HepG2 (cell line): ENCODE measurements around the gene ARL5A. TPM values are rescaled to one million over a fixed set of nuclear protein-coding genes. Genes with fewer than 3 reads are reported as not detected.

Source experiments
- ATM ChIP-seq: fragments of 450-650 bp; IDR thresholded peaks from 2 replicates; pipeline ENCODE4 v1.7.1; 2017; ENCODE audit warnings: mild to moderate bottlenecking, borderline replicate concordance
- CHD4 ChIP-seq: fragments of 200-600 bp; sonication (generic); IDR thresholded peaks from 2 replicates; pipeline ENCODE4 v1.7.0; 2017; ENCODE audit warnings: mild to moderate bottlenecking, low read length, borderline replicate concordance
- DBP ChIP-seq: sonication (generic); formaldehyde crosslinking; IDR thresholded peaks from 2 replicates; pipeline ENCODE4 v1.4.0; 2020; ENCODE audit warnings: missing genetic modification reagents; ENCODE audit errors: not compliant biosample characterization
- DNMT3B ChIP-seq: conservative IDR thresholded peaks from 2 replicates; pipeline ENCODE4 v1.6.1; 2016; ENCODE audit warnings: missing biosample characterization, control low read depth
- HDAC2 ChIP-seq: sonication (generic); formaldehyde crosslinking; IDR thresholded peaks from 2 replicates; pipeline ENCODE4 v1.4.0; 2020; ENCODE audit warnings: missing genetic modification reagents
- PCBP1 ChIP-seq: fragments of 200-400 bp; formaldehyde crosslinking; IDR thresholded peaks from 2 replicates; pipeline ENCODE4 v1.6.1; 2017; ENCODE audit warnings: mild to moderate bottlenecking, low read depth, low read length, borderline replicate concordance
- RCOR2 ChIP-seq: IDR thresholded peaks from 2 replicates; pipeline ENCODE4 v1.6.1; 2016; ENCODE audit warnings: missing biosample characterization, missing genetic modification reagents
- SALL1 ChIP-seq: sonication (generic); formaldehyde crosslinking; IDR thresholded peaks from 2 replicates; pipeline ENCODE4 v1.8.0; 2022; ENCODE audit warnings: mild to moderate bottlenecking, missing genetic modification reagents
- SATB2 ChIP-seq: sonication (generic); formaldehyde crosslinking; IDR thresholded peaks from 2 replicates; pipeline ENCODE4 v1.5.0; 2020; ENCODE audit warnings: missing genetic modification reagents
- SKIL ChIP-seq: sonication (generic); formaldehyde crosslinking; IDR thresholded peaks from 2 replicates; pipeline ENCODE4 v1.8.0; 2022; ENCODE audit warnings: missing genetic modification reagents, mild to moderate bottlenecking, moderate library complexity, borderline replicate concordance
- ZNF224 ChIP-seq: sonication (generic); formaldehyde crosslinking; IDR thresholded peaks from 2 replicates; pipeline ENCODE4 v1.5.0; 2020; ENCODE audit warnings: mild to moderate bottlenecking, missing genetic modification reagents
- ZNF256 ChIP-seq: sonication (generic); formaldehyde crosslinking; conservative IDR thresholded peaks from 2 replicates; pipeline ENCODE4 v1.4.0; 2020; ENCODE audit warnings: missing genetic modification reagents
- ZNF362 ChIP-seq: sonication (generic); formaldehyde crosslinking; IDR thresholded peaks from 2 replicates; pipeline ENCODE4 v1.4.0; 2020; ENCODE audit warnings: missing genetic modification reagents, mild to moderate bottlenecking, borderline replicate concordance
- ZNF598 ChIP-seq: sonication (generic); formaldehyde crosslinking; IDR thresholded peaks from 2 replicates; pipeline ENCODE4 v1.5.1; 2020; ENCODE audit warnings: mild to moderate bottlenecking, missing genetic modification reagents, borderline replicate concordance
- ZNF891 ChIP-seq: sonication (generic); formaldehyde crosslinking; IDR thresholded peaks from 2 replicates; pipeline ENCODE4 v1.5.0; 2020; ENCODE audit warnings: mild to moderate bottlenecking, missing genetic modification reagents
- polyA plus RNA-seq, 8 experiments: library from polyadenylated mRNA; depleted of rRNA in 3 of 8; stranded (reverse) in 7 of 8; unstranded in 1 of 8; fragments of >200 nt; fragmentation: Illumina TruSeq in 4 of 8; extraction: Trizol in 4 of 8; gene quantifications; 2 replicates each; pipeline versions ENCODE4 v1.2.1 to v1.2.3, GENCODE V29; 2011 to 2016; ENCODE audit warnings: low read depth in 4 of 8, missing spikeins in 1 of 8, mixed read lengths in 1 of 8; ENCODE audit not compliant: insufficient read depth in 1 of 8
- total RNA-seq, 5 experiments: library from RNA; depleted of rRNA; stranded (reverse); fragments of >200 nt; fragmentation: Illumina TruSeq; extraction: Trizol; gene quantifications; 2 replicates each; pipeline ENCODE4 v1.2.3, GENCODE V29; 2016; ENCODE audit warnings: low read depth in 1 of 5
- TF ChIP-seq, protein P1 (sequence below): sonication (generic); formaldehyde crosslinking; IDR thresholded peaks from 2 replicates; pipeline ENCODE4 v1.5.0; 2020; ENCODE audit warnings: mild to moderate bottlenecking, missing genetic modification reagents
- TF ChIP-seq, protein P2 (sequence below): sonication (generic); formaldehyde crosslinking; IDR thresholded peaks from 2 replicates; pipeline ENCODE4 v1.8.0; 2022; ENCODE audit warnings: mild to moderate bottlenecking, missing genetic modification reagents; ENCODE audit not compliant: insufficient replicate concordance
- TF ChIP-seq, protein P3 (sequence below): sonication (generic); formaldehyde crosslinking; IDR thresholded peaks from 2 replicates; pipeline ENCODE4 v1.5.0; 2020; ENCODE audit warnings: mild to moderate bottlenecking, missing genetic modification reagents, borderline replicate concordance

Gene ARL5A
- total and polyA plus RNA-seq, 2 of the 13 experiments (the other 11 are each of a cell fraction or from before 2014, with no cell fraction given) = 47.5 to 149 TPM

GRCh38 chr2:151827564-151828142 lies 568 bp downstream of the ARL5A start (continued):
- TF ChIP-seq ATM = no peak
- no peak for TF ChIP-seq SALL1
- TF ChIP-seq PCBP1 = 0 out of 2 replicates have a peak, but pooled peaks have one; percentile 21
- TF ChIP-seq CHD4 = 0 out of 2 replicates have a peak, but pooled peaks have one; percentile 67
- TF ChIP-seq, protein P1, sequence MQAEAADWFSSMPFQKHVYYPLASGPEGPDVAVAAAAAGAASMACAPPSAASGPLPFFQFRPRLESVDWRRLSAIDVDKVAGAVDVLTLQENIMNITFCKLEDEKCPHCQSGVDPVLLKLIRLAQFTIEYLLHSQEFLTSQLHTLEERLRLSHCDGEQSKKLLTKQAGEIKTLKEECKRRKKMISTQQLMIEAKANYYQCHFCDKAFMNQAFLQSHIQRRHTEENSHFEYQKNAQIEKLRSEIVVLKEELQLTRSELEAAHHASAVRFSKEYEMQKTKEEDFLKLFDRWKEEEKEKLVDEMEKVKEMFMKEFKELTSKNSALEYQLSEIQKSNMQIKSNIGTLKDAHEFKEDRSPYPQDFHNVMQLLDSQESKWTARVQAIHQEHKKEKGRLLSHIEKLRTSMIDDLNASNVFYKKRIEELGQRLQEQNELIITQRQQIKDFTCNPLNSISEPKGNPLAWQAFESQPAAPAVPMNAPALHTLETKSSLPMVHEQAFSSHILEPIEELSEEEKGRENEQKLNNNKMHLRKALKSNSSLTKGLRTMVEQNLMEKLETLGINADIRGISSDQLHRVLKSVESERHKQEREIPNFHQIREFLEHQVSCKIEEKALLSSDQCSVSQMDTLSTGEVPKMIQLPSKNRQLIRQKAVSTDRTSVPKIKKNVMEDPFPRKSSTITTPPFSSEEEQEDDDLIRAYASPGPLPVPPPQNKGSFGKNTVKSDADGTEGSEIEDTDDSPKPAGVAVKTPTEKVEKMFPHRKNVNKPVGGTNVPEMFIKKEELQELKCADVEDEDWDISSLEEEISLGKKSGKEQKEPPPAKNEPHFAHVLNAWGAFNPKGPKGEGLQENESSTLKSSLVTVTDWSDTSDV (CRISPR knock-in tag) = 0 out of 2 replicates have a peak, but pooled peaks have one; percentile 51
- 0 out of 2 replicates have a peak, but pooled peaks have one; percentile 33 for TF ChIP-seq RCOR2
- TF ChIP-seq, protein P2, sequence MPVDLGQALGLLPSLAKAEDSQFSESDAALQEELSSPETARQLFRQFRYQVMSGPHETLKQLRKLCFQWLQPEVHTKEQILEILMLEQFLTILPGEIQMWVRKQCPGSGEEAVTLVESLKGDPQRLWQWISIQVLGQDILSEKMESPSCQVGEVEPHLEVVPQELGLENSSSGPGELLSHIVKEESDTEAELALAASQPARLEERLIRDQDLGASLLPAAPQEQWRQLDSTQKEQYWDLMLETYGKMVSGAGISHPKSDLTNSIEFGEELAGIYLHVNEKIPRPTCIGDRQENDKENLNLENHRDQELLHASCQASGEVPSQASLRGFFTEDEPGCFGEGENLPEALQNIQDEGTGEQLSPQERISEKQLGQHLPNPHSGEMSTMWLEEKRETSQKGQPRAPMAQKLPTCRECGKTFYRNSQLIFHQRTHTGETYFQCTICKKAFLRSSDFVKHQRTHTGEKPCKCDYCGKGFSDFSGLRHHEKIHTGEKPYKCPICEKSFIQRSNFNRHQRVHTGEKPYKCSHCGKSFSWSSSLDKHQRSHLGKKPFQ (CRISPR knock-in tag) = peak; percentile 69
- TF ChIP-seq DNMT3B (CRISPR knock-in tag) = peak; percentile 80; the same call in 1 of the 2 replicates
- TF ChIP-seq, protein P3, sequence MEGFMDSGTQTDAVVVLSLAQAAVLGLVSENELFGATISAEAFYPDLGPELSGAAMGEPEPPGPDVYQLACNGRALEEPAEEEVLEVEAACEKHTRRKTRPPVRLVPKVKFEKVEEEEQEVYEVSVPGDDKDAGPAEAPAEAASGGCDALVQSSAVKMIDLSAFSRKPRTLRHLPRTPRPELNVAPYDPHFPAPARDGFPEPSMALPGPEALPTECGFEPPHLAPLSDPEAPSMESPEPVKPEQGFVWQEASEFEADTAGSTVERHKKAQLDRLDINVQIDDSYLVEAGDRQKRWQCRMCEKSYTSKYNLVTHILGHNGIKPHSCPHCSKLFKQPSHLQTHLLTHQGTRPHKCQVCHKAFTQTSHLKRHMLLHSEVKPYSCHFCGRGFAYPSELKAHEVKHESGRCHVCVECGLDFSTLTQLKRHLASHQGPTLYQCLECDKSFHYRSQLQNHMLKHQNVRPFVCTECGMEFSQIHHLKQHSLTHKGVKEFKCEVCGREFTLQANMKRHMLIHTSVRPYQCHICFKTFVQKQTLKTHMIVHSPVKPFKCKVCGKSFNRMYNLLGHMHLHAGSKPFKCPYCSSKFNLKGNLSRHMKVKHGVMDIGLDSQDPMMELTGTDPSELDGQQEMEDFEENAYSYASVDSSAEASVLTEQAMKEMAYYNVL (CRISPR knock-in tag) = no peak
- no peak for TF ChIP-seq SKIL (CRISPR knock-in tag)
- 0 out of 2 replicates have a peak, but pooled peaks have one; percentile 84 for TF ChIP-seq ZNF224 (CRISPR knock-in tag)
- TF ChIP-seq ZNF256 (CRISPR knock-in tag) = 0 out of 2 replicates have a peak, but pooled peaks have one; percentile 17
- TF ChIP-seq ZNF598 = peak; percentile 73; the same call in 1 of the 2 replicates
- TF ChIP-seq SATB2 (CRISPR knock-in tag) = no peak
- TF ChIP-seq DBP (CRISPR knock-in tag) = peak; percentile 30
- TF ChIP-seq ZNF891 (CRISPR knock-in tag) = peak; percentile 88; the same call in 1 of the 2 replicates
- TF ChIP-seq HDAC2 = no peak
- TF ChIP-seq ZNF362 = no peak
